ENCODE data around the gene GNG7. TPM values are rescaled to one million over a fixed set of nuclear protein-coding genes. Genes with fewer than 3 reads are reported as not detected.
A peak's percentile ranks its signal among the peaks of the same experiment; 100 is the strongest.

Gene GNG7
- polyA plus RNA-seq, 1 donor (not counting 4 experiments of a cell fraction or from before 2014, with no cell fraction given), result 0.01 TPM

DNA sequence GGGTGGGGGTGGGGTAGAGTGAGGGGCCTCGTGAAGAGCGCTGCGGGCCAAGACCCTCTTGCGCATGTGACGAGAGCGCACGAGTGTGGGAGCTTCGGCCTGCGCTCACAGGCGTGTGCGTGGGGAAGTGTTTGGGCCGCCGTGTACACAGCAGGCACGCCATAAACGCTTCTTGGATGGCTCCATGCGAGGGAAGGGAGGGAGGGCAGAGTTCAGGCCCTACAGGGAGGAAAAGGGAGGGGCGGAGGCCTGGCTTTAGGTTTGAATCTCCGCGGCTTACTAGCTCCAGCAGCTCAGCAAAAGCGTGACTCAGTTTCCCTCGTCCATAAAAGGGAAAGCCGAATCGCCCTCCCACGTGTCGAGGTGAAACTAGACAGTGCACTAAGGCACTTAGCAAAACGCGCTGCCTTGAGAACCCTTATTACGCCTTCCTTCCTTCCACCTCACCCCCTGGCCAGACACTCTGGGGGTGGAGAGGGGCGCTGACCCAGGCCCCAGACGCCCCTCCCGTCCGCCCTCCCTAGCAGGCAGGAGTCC is 214.0 kb downstream of the GNG7 start:
- DNase-seq (ENCODE audit: low read depth, low spot score) (no peak), FAIRE-seq (no peak)
- Histone ChIP-seq H3K27ac (ENCODE audit: control insufficient read depth, insufficient read depth, low read length) (no peak overlapping the region), H3K4me1 (ENCODE audit: control insufficient read depth, extremely low read depth, insufficient read depth, low read length) (peaks cover 22% of the 10 kb centered on the region), H4K20me1 (ENCODE audit: control insufficient read depth, extremely low read depth, insufficient read depth, low read length) (peaks cover 7% of the 10 kb centered on the region), H3K79me2 (ENCODE audit: control insufficient read depth, insufficient read depth, low read length) (no peaks in the 10 kb centered on the region), H3K27me3 (ENCODE audit: control insufficient read depth, extremely low read depth, insufficient read depth, low read length) (peaks cover 16% of the 10 kb centered on the region), H3K36me3 (ENCODE audit: control insufficient read depth in 2 of 2, extremely low read depth in 1 of 2, insufficient read depth in 2 of 2, low read length in 2 of 2) (no peaks in the 10 kb centered on the region), H3K9me1 (ENCODE audit: control insufficient read depth, extremely low read depth, insufficient read depth, low read length) (no peaks in the 10 kb centered on the region), H3K4me3 (ENCODE audit: control insufficient read depth in 2 of 3, extremely low read depth in 1 of 3, insufficient read depth in 2 of 3, low read depth in 1 of 3, low read length in 3 of 3) (no peak overlapping the region), H3K9ac (ENCODE audit: control insufficient read depth, extremely low read depth, insufficient read depth, low read length) (no peak overlapping the region), H3K9me3 (ENCODE audit: control insufficient read depth, low read depth, low read length) (peaks cover 2% of the 10 kb centered on the region), H3K4me2 (ENCODE audit: control insufficient read depth, extremely low read depth, insufficient read depth, low read depth, low read length) (peak overlapping the region; percentile 48), H2AFZ (ENCODE audit: control insufficient read depth, low read length) (no peak overlapping the region)
- dilution Hi-C loops (cut with MboI; ENCODE audit: extremely low pct_ligation_motif_present, low sequenced_read_pairs), result no loop called here
- TF ChIP-seq, protein P1, sequence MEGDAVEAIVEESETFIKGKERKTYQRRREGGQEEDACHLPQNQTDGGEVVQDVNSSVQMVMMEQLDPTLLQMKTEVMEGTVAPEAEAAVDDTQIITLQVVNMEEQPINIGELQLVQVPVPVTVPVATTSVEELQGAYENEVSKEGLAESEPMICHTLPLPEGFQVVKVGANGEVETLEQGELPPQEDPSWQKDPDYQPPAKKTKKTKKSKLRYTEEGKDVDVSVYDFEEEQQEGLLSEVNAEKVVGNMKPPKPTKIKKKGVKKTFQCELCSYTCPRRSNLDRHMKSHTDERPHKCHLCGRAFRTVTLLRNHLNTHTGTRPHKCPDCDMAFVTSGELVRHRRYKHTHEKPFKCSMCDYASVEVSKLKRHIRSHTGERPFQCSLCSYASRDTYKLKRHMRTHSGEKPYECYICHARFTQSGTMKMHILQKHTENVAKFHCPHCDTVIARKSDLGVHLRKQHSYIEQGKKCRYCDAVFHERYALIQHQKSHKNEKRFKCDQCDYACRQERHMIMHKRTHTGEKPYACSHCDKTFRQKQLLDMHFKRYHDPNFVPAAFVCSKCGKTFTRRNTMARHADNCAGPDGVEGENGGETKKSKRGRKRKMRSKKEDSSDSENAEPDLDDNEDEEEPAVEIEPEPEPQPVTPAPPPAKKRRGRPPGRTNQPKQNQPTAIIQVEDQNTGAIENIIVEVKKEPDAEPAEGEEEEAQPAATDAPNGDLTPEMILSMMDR (optimal IDR thresholded peaks at IDR 0.05 in 1 of 3, IDR thresholded peaks at IDR 0.05 in 1 of 3, conservative IDR thresholded peaks at IDR 0.05 in 1 of 3; ENCODE audit: extremely low read depth in 1 of 3, insufficient read depth in 2 of 3, low read length in 3 of 3), result no peak
- no peak for TF ChIP-seq EZH2 (IDR thresholded peaks at IDR 0.05; ENCODE audit: low read length)

DNA sequence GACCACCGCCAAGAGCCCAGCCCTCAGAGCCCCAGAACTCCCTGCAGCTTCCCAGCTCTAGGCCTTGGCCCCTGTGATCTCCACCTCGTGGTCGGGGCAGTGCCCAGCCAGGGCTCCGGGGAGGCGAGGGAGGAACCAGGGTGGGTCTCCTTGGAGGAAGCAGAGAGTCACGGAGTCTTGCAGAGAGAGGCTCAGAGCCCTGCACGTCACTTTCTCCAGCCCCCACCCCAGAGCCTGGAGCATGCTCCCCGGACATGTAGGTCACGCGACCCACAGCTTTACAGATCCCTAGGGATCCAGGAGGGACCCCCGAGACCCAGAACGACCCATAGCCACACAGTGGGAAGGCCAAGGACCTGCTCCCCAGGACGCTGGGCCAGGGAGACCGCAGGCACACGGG is 214.7 kb downstream of the GNG7 start:
- FAIRE-seq (no peak), DNase-seq (ENCODE audit: low read depth, low spot score) (no peak)
- H3K4me3 ChIP-seq (ENCODE audit: control insufficient read depth in 2 of 3, extremely low read depth in 1 of 3, insufficient read depth in 2 of 3, low read depth in 1 of 3, low read length in 3 of 3), result no peak overlapping the region
- no peak overlapping the region for H2AFZ ChIP-seq (ENCODE audit: control insufficient read depth, low read length)
- no peak overlapping the region for H3K27ac ChIP-seq (ENCODE audit: control insufficient read depth, insufficient read depth, low read length)
- TF ChIP-seq, protein P1 (optimal IDR thresholded peaks at IDR 0.05 in 1 of 3, IDR thresholded peaks at IDR 0.05 in 1 of 3, conservative IDR thresholded peaks at IDR 0.05 in 1 of 3; ENCODE audit: extremely low read depth in 1 of 3, insufficient read depth in 2 of 3, low read length in 3 of 3), result no peak
- TF ChIP-seq EZH2 (IDR thresholded peaks at IDR 0.05; ENCODE audit: low read length), result no peak
- H3K36me3 ChIP-seq (ENCODE audit: control insufficient read depth in 2 of 2, extremely low read depth in 1 of 2, insufficient read depth in 2 of 2, low read length in 2 of 2), result no peaks in the 10 kb centered on the region
- H3K4me1 ChIP-seq (ENCODE audit: control insufficient read depth, extremely low read depth, insufficient read depth, low read length), result peaks cover 17% of the 10 kb centered on the region
- H4K20me1 ChIP-seq (ENCODE audit: control insufficient read depth, extremely low read depth, insufficient read depth, low read length), result peaks cover 7% of the 10 kb centered on the region
- H3K9me1 ChIP-seq (ENCODE audit: control insufficient read depth, extremely low read depth, insufficient read depth, low read length), result no peaks in the 10 kb centered on the region
- no peaks in the 10 kb centered on the region for H3K79me2 ChIP-seq (ENCODE audit: control insufficient read depth, insufficient read depth, low read length)
- H3K9me3 ChIP-seq (ENCODE audit: control insufficient read depth, low read depth, low read length), result peaks cover 3% of the 10 kb centered on the region
- H3K27me3 ChIP-seq (ENCODE audit: control insufficient read depth, extremely low read depth, insufficient read depth, low read length), result peaks cover 16% of the 10 kb centered on the region
- H3K4me2 ChIP-seq (ENCODE audit: control insufficient read depth, extremely low read depth, insufficient read depth, low read depth, low read length), result no peak overlapping the region
- dilution Hi-C loops (cut with MboI; ENCODE audit: extremely low pct_ligation_motif_present, low sequenced_read_pairs), result no loop called here
- no peak overlapping the region for H3K9ac ChIP-seq (ENCODE audit: control insufficient read depth, extremely low read depth, insufficient read depth, low read length)
